Measurements from ENCODE around the gene TMCO1.
"Not testable (repeated sequence)": the region's sequence is repeated elsewhere in the genome, so short reads cannot be mapped to it uniquely, and the experiment has no call there.

Gene TMCO1

GRCh38 chr1:165683848-165684485 is 84.7 kb downstream of the TMCO1 start:
- DNase-seq = no peak

DNA sequence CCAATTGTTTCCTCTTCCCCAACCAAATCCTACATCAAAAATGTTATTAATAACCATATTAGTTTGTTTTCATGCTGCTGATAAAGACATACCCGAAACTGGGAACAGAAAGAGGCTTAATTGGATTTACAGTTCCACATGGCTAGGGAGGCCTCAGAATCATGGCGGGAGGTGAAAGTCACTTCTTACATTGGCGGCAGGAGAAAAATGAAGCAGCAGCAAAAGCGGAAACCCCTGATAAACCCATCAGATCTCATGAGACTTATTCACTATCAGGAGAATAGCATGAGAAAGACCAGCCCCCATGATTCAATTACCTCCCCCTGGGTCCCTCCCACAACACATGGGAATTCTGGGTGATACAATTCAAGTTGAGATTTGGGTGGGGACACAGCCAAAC is 87.9 kb downstream of the TMCO1 start:
- DNase-seq = not testable (repeated sequence)

DNA sequence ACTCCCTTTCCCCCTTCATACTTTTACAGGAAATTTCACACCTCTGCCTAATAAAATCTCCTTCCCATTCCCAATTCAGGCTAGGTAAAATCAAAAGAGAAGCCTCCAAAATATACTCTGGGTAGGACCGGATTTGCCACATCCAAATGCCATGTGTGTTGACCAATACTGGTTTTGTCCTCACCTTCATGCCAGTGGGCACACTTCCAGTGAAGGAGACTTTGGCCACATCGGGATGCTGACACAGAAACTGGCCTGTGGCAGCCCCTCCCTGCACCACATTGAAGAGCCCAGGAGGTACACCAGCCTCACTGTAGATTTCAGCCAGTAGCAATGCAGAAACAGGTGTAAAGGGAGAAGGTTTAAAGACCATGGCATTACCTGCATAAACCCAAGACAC is 88.4 kb downstream of the TMCO1 start:
- DNase-seq = no peak

DNA sequence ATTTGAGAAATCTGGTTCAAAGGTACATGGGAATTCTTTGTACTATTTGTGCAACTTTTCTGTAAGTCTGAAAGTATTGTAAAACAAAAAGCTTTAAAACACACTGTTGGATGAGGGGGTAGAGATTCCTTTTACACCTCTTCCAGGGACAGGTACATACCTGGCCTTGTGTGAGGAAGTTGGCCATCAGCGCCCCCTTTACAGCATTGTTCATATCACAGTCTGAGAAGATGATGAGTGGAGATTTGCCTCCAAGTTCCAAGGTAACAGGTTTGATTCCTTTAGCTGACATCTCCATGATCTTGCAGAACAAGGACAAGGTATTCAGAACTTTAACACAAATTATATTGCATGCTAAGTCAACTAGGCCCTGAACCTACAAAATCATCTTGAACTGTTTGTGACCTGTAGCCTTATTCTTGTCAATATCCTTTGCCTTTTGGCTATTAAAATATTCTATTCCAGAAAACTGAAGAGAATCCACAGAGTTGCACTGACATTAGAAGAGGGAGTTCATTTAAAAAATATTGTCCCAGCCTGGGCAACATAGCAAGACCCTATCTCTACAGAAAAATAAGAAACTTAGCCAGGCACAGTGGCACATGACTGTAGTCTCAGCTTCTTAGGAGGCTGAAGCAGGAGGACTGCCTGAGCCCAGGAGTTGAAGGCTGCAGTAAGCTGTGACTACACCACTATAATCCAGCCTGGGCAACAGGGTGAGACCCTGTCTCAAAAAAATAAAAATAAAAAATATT is 89.2 kb downstream of the TMCO1 start:
- no peak for DNase-seq

- no peak for DNase-seq
Measured at GRCh38 chr1:165678509-165678908, 90.2 kb downstream of the TMCO1 start.

Data from RPMI8226 (cell line).